ENCODE data around the gene BCL6. TPM values are rescaled to one million over a fixed set of nuclear protein-coding genes. Genes with fewer than 3 reads are reported as not detected.
A peak's percentile ranks its signal among the peaks of the same experiment; 100 is the strongest.

The BCL6 gene
- total RNA-seq, 4 donors from 2014 or later = 7.4 to 79.2 (median 25.7) TPM

DNA sequence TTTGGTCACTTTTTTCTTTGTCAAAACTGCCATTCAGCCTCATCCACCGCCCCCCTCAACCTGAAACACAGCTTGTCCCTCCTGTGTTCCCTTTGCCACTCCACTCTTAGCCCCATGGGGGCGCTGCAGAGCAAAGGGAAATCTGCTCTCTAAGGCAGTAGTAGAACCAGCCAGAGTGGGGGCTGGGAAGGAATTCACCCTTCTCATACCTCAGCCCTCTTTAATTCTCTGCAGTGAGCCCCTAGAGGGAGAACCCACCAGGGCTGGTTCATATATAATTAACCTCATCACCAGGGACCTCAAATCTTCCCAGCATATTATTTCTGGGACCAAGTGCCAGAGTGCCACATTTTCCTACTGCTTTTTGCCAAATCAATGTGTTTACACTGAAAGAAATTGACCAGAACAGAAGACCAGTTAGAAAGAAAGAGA lies 2.8 kb upstream of the BCL6 start:
- peaks cover 0 to 17% (median 0%) of the 10 kb centered on the region in 4 donors for H3K4me1 ChIP-seq
- H3K27ac ChIP-seq = peak overlapping the region in 2 of 4 donors; percentile 93 to 98
- no peak overlapping the region for H3K4me3 ChIP-seq
- no peaks in the 10 kb centered on the region for H3K27me3 ChIP-seq
- H3K9me3 ChIP-seq = no peaks in the 10 kb centered on the region
- H3K36me3 ChIP-seq = no peaks in the 10 kb centered on the region
- DNase-seq = peak; percentile 91 to 97 (median 93)
- no peak for TF ChIP-seq POLR2A (IDR thresholded peaks at IDR 0.05)
- TF ChIP-seq, protein P1, sequence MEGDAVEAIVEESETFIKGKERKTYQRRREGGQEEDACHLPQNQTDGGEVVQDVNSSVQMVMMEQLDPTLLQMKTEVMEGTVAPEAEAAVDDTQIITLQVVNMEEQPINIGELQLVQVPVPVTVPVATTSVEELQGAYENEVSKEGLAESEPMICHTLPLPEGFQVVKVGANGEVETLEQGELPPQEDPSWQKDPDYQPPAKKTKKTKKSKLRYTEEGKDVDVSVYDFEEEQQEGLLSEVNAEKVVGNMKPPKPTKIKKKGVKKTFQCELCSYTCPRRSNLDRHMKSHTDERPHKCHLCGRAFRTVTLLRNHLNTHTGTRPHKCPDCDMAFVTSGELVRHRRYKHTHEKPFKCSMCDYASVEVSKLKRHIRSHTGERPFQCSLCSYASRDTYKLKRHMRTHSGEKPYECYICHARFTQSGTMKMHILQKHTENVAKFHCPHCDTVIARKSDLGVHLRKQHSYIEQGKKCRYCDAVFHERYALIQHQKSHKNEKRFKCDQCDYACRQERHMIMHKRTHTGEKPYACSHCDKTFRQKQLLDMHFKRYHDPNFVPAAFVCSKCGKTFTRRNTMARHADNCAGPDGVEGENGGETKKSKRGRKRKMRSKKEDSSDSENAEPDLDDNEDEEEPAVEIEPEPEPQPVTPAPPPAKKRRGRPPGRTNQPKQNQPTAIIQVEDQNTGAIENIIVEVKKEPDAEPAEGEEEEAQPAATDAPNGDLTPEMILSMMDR (IDR thresholded peaks at IDR 0.05) = peak; percentile 87 to 97 (median 96)

GRCh38 chr3:187747506-187747905 lies 2.2 kb upstream of the BCL6 start:
- H3K36me3 ChIP-seq = no peaks in the 10 kb centered on the region
- no peaks in the 10 kb centered on the region for H3K9me3 ChIP-seq
- peak overlapping the region in 3 of 4 donors; percentile 89 to 98 (median 93) for H3K27ac ChIP-seq
- no peak overlapping the region for H3K4me3 ChIP-seq
- no peak for DNase-seq
- peaks cover 0 to 17% (median 2%) of the 10 kb centered on the region in 4 donors for H3K4me1 ChIP-seq
- no peaks in the 10 kb centered on the region for H3K27me3 ChIP-seq
- TF ChIP-seq POLR2A (IDR thresholded peaks at IDR 0.05) = no peak
- TF ChIP-seq, protein P1 (IDR thresholded peaks at IDR 0.05) = no peak

- peak overlapping the region; percentile 69 to 98 (median 91) for H3K27ac ChIP-seq
- no peak for TF ChIP-seq POLR2A (IDR thresholded peaks at IDR 0.05)
- TF ChIP-seq, protein P1 (IDR thresholded peaks at IDR 0.05) = no peak
- H3K9me3 ChIP-seq = no peaks in the 10 kb centered on the region
- peak overlapping the region in 2 of 4 donors; percentile 59 to 74 for H3K4me3 ChIP-seq
- DNase-seq = no peak
- no peaks in the 10 kb centered on the region for H3K36me3 ChIP-seq
- H3K4me1 ChIP-seq = peaks cover 0 to 17% (median 3%) of the 10 kb centered on the region in 4 donors
- H3K27me3 ChIP-seq = no peaks in the 10 kb centered on the region
Observed at GRCh38 chr3:187746442-187747281, 1.4 kb upstream of the BCL6 start.

DNA sequence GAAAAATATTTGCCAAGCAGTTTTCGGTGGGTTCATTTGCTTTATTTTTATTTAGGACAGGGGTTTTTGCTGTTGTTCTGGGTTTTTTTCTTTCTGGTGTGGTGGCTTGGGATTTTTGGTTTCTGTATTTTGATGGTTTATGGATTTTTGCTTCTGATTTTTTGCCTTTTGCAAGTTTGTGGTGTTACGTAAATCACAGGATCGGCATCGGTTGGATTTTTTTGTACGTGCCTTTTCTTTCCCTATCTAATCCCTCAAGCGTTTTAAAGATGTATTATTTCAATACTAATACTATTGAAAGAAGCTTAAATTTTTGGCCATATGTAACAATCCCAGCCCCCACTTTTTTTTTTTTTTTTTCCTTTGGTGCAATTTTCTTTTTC lies 782 bp upstream of the BCL6 start:
- Histone ChIP-seq H3K27ac (peak overlapping the region; percentile 89 to 98 (median 95)), H3K36me3 (no peaks in the 10 kb centered on the region), H3K4me3 (peak overlapping the region; percentile 54 to 74 (median 58)), H3K4me1 (peaks cover 0 to 17% (median 3%) of the 10 kb centered on the region in 4 donors), H3K27me3 (no peaks in the 10 kb centered on the region), H3K9me3 (no peaks in the 10 kb centered on the region)
- no peak for TF ChIP-seq POLR2A (IDR thresholded peaks at IDR 0.05)
- TF ChIP-seq, protein P1 (IDR thresholded peaks at IDR 0.05) = peak in 1 of 6 experiments; percentile 1
- DNase-seq = no peak

- H3K9me3 ChIP-seq = no peaks in the 10 kb centered on the region
- H3K4me1 ChIP-seq = peaks cover 0 to 21% (median 10%) of the 10 kb centered on the region in 4 donors
- H3K27me3 ChIP-seq = no peaks in the 10 kb centered on the region
- peak overlapping the region; percentile 89 to 98 (median 95) for H3K27ac ChIP-seq
- DNase-seq = peak; percentile 61 to 81 (median 75)
- H3K4me3 ChIP-seq = peak overlapping the region; percentile 54 to 74 (median 58)
- no peaks in the 10 kb centered on the region for H3K36me3 ChIP-seq
- no peak for TF ChIP-seq POLR2A (IDR thresholded peaks at IDR 0.05)
- TF ChIP-seq, protein P1 (IDR thresholded peaks at IDR 0.05) = no peak
Observed at GRCh38 chr3:187744169-187745151, 808 bp downstream of the BCL6 start.
